CD4-positive, alpha-beta memory T cell (primary cell): ENCODE data around the gene GLRA3. TPM values are rescaled to one million over a fixed set of nuclear protein-coding genes. Genes with fewer than 3 reads are reported as not detected.
"Not testable (repeated sequence)": the region's sequence is repeated elsewhere in the genome, so short reads cannot be mapped to it uniquely, and the experiment has no call there.

Source experiments
- CTCF ChIA-PET: fragments of 350-600 bp; sonication (Branson Sonifier 250); formaldehyde crosslinking; loops from one replicate; lab custom pipeline; 2021; ENCODE audit warnings: inconsistent platforms; ENCODE audit not compliant: partially characterized antibody; lab: Charles Lee
- POLR2A ChIA-PET: fragments of 350-600 bp; sonication (Branson Sonifier 250); formaldehyde crosslinking; loops from one replicate; lab custom pipeline; 2021; ENCODE audit not compliant: partially characterized antibody; lab: Charles Lee
- DNase-seq, 5 donors: peaks; one replicate each; pipeline versions ENCODE4 v3.0.0 to v3.0.0-alpha.2; 2020 to 2022; ENCODE audit warnings: mixed read lengths in 1 of 5
- H3K27ac ChIP-seq: one replicate; pipeline ENCODE4 v1.7.0; 2013; ENCODE audit warnings: low read depth, low read length
- H3K27me3 ChIP-seq: 2 replicates; pipeline ENCODE4 v1.7.0; 2013; ENCODE audit warnings: mild to moderate bottlenecking, low read length, moderate library complexity; ENCODE audit not compliant: insufficient read depth
- H3K36me3 ChIP-seq: 2 replicates; pipeline ENCODE4 v1.7.0; 2013; ENCODE audit warnings: mild to moderate bottlenecking, low read length, moderate library complexity; ENCODE audit not compliant: insufficient read depth
- H3K4me1 ChIP-seq: 2 replicates; pipeline ENCODE4 v1.7.0; 2013; ENCODE audit warnings: mild to moderate bottlenecking, low read length, moderate library complexity; ENCODE audit not compliant: insufficient read depth
- H3K4me3 ChIP-seq, 2 donors: one replicate each; pipeline ENCODE4 v1.7.0; 2013; ENCODE audit warnings: low read length in 2 of 2, mild to moderate bottlenecking in 1 of 2
- H3K9me3 ChIP-seq, 2 donors: one replicate each; pipeline ENCODE4 v1.7.0; 2013; ENCODE audit warnings: low read length in 2 of 2, control low read depth in 1 of 2; ENCODE audit not compliant: control insufficient read depth in 1 of 2
- H3K27ac Mint-ChIP-seq, 7 donors: one replicate each; pipeline ENCODE4 v1.8.0; 2020 to 2021; ENCODE audit warnings: mixed read lengths in 7 of 7, mild to moderate bottlenecking in 6 of 7, inconsistent platforms in 3 of 7, moderate library complexity in 3 of 7
- H3K27me3 Mint-ChIP-seq, 2 donors: one replicate each; pipeline ENCODE4 v1.8.0; 2020 to 2021; ENCODE audit warnings: mixed read lengths in 2 of 2
- H3K36me3 Mint-ChIP-seq, 2 donors: one replicate each; pipeline ENCODE4 v1.8.0; 2020 to 2021; ENCODE audit warnings: mixed read lengths in 2 of 2, inconsistent platforms in 1 of 2, mild to moderate bottlenecking in 1 of 2
- H3K4me1 Mint-ChIP-seq, 4 donors: one replicate each; pipeline ENCODE4 v1.8.0; 2020 to 2021; ENCODE audit warnings: mixed read lengths in 4 of 4, mild to moderate bottlenecking in 1 of 4
- H3K4me3 Mint-ChIP-seq, 8 donors: one replicate each; pipeline ENCODE4 v1.8.0; 2020 to 2021; ENCODE audit warnings: mixed read lengths in 8 of 8, mild to moderate bottlenecking in 7 of 8, moderate library complexity in 6 of 8, inconsistent platforms in 3 of 8
- H3K9me3 Mint-ChIP-seq, 8 donors: one replicate each; pipeline ENCODE4 v1.8.0; 2020 to 2021; ENCODE audit warnings: mixed read lengths in 8 of 8, mild to moderate bottlenecking in 5 of 8, inconsistent platforms in 3 of 8, moderate library complexity in 1 of 8
- intact Hi-C: fragments of 100-400 bp; cut with micrococcal nuclease; formaldehyde crosslinking; loops from one replicate; pipeline ENCODE4 v1.15.1; 2023
- polyA plus RNA-seq, 2 donors: library from polyadenylated mRNA; unstranded; fragments of 300-500 nt; fragmentation: Illumina TruSeq; gene quantifications; one replicate each; pipeline ENCODE4 v1.2.3, GENCODE V29; 2021
- total RNA-seq, 2 experiments: library from RNA; stranded (reverse); gene quantifications; one replicate each; pipeline ENCODE4 v1.2.3, GENCODE V29; 2021

The GLRA3 gene
- total and polyA plus RNA-seq, 4 experiments from 2014 or later = not detected

- DNase-seq = not testable (repeated sequence)
Measured at GRCh38 chr4:174778274-174778986, 50.6 kb downstream of the GLRA3 start.

DNA sequence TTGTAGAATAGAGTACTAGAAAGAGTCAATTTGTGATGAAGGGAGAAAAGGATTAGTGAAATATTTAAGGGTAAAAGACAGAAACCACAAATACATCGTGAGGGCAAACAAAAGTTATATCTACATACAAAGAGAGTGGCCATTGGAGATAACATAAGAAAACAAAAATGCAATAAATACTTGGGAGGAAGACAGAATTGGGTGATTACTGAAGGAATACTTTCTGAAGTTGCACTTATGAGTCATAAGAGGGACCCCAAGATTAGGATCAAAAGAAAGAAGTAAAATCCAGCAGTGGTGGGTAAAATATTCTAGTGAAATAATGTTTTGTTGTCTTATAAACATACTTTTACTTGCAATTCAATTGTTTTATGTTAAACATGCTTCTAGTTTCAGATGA is 53.7 kb downstream of the GLRA3 start:
- Mint-ChIP-seq H3K4me3 (no peak overlapping the region), H3K4me1 (no peaks in the 10 kb centered on the region), H3K9me3 (peaks cover 0 to 5% (median 1%) of the 10 kb centered on the region in 8 donors), H3K27me3 (no peaks in the 10 kb centered on the region), H3K27ac (no peak overlapping the region), H3K36me3 (no peaks in the 10 kb centered on the region)
- H3K4me1 ChIP-seq = no peaks in the 10 kb centered on the region
- H3K4me3 ChIP-seq = no peak overlapping the region
- no peak for DNase-seq
- H3K9me3 ChIP-seq = no peaks in the 10 kb centered on the region
- no peaks in the 10 kb centered on the region for H3K27me3 ChIP-seq
- ChIA-PET POLR2A (no interaction called here), CTCF (no interaction called here)
- intact Hi-C loops = no loop called here
- H3K27ac ChIP-seq = no peak overlapping the region
- H3K36me3 ChIP-seq = no peaks in the 10 kb centered on the region

More at GRCh38 chr4:174778274-174778986, 50.6 kb downstream of the GLRA3 start:
- H3K9me3 ChIP-seq, H3K27me3 ChIP-seq, H3K4me1 ChIP-seq, H3K4me3 Mint-ChIP-seq, H3K36me3 ChIP-seq, H3K27ac ChIP-seq, H3K9me3 Mint-ChIP-seq, H3K27ac Mint-ChIP-seq, intact Hi-C loops, H3K4me1 Mint-ChIP-seq, H3K27me3 Mint-ChIP-seq, H3K4me3 ChIP-seq, POLR2A ChIA-PET, H3K36me3 Mint-ChIP-seq, CTCF ChIA-PET: not testable (repeated sequence)

DNA sequence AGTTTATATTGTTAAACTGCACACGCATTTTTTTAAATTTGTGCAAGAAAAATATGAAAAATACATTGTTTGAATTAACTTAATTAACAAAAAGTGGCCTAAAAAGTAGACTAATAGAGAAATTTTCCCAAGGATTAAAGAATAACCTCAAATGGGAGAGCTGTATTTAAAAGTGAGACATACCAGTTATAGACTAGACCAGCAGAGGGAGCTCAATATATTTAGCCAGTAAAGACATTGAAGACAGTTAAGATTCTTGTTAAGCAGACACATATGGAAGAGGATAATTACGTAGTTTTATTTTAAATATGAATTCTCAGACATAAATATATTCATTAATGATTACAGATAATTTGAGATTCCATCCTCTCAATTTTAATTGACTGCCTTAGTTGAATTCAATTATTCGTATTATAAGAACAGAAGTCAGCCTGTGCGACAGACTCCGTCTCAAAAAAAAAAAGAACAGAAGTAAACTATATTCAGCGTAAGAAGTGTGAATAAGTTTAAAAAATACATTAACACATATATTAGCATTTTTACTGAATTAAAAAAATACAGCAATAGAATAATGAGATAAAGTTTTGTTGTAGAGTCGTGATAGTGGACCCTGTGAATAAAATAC is 64.8 kb downstream of the GLRA3 start:
- no peaks in the 10 kb centered on the region for H3K27me3 ChIP-seq
- Mint-ChIP-seq H3K27me3 (no peaks in the 10 kb centered on the region), H3K9me3 (peaks cover 0 to 1% (median 0%) of the 10 kb centered on the region in 8 donors), H3K4me1 (no peaks in the 10 kb centered on the region), H3K4me3 (no peak overlapping the region), H3K27ac (no peak overlapping the region), H3K36me3 (no peaks in the 10 kb centered on the region)
- H3K36me3 ChIP-seq = no peaks in the 10 kb centered on the region
- peak in 2 of 5 donors; percentile 6 to 10 for DNase-seq
- ChIA-PET POLR2A (no interaction called here), CTCF (no interaction called here)
- no peak overlapping the region for H3K27ac ChIP-seq
- H3K4me1 ChIP-seq = no peaks in the 10 kb centered on the region
- H3K9me3 ChIP-seq = no peaks in the 10 kb centered on the region
- H3K4me3 ChIP-seq = no peak overlapping the region
- intact Hi-C loops = no loop called here

- no peak overlapping the region for H3K4me3 Mint-ChIP-seq
Measured at GRCh38 chr4:174763454-174764104, 65.5 kb downstream of the GLRA3 start.

GRCh38 chr4:174761451-174761850 is 67.6 kb downstream of the GLRA3 start:
- Mint-ChIP-seq H3K9me3 (no peaks in the 10 kb centered on the region), H3K4me1 (no peaks in the 10 kb centered on the region), H3K36me3 (no peaks in the 10 kb centered on the region), H3K27ac (no peak overlapping the region), H3K4me3 (no peak overlapping the region), H3K27me3 (no peaks in the 10 kb centered on the region)
- intact Hi-C loops = no loop called here
- Histone ChIP-seq H3K27ac (no peak overlapping the region), H3K4me3 (no peak overlapping the region), H3K27me3 (no peaks in the 10 kb centered on the region), H3K4me1 (no peaks in the 10 kb centered on the region), H3K9me3 (no peaks in the 10 kb centered on the region), H3K36me3 (no peaks in the 10 kb centered on the region)
- CTCF ChIA-PET = no interaction called here
- POLR2A ChIA-PET = no interaction called here
- DNase-seq = no peak

More at GRCh38 chr4:174763454-174764104, 65.5 kb downstream of the GLRA3 start:
- Histone ChIP-seq H3K36me3 (no peaks in the 10 kb centered on the region), H3K27ac (no peak overlapping the region), H3K27me3 (no peaks in the 10 kb centered on the region), H3K4me3 (no peak overlapping the region), H3K9me3 (no peaks in the 10 kb centered on the region), H3K4me1 (no peaks in the 10 kb centered on the region)
- Mint-ChIP-seq H3K9me3 (no peaks in the 10 kb centered on the region), H3K27me3 (no peaks in the 10 kb centered on the region), H3K27ac (no peak overlapping the region), H3K36me3 (no peaks in the 10 kb centered on the region), H3K4me1 (no peaks in the 10 kb centered on the region)
- intact Hi-C loops = no loop called here
- no peak for DNase-seq
- CTCF ChIA-PET = no interaction called here
- POLR2A ChIA-PET = no interaction called here

- no peaks in the 10 kb centered on the region for H3K4me1 Mint-ChIP-seq
- H3K4me3 Mint-ChIP-seq = no peak overlapping the region
- H3K27ac Mint-ChIP-seq = no peak overlapping the region
- intact Hi-C loops = no loop called here
- ChIA-PET CTCF (no interaction called here), POLR2A (no interaction called here)
- Histone ChIP-seq H3K9me3 (no peaks in the 10 kb centered on the region), H3K27ac (no peak overlapping the region), H3K4me1 (no peaks in the 10 kb centered on the region), H3K4me3 (no peak overlapping the region), H3K27me3 (no peaks in the 10 kb centered on the region), H3K36me3 (no peaks in the 10 kb centered on the region)
- no peaks in the 10 kb centered on the region for H3K36me3 Mint-ChIP-seq
- DNase-seq = no peak
- H3K27me3 Mint-ChIP-seq = no peaks in the 10 kb centered on the region
- H3K9me3 Mint-ChIP-seq = peaks cover 0 to 2% (median 0%) of the 10 kb centered on the region in 8 donors
Measured at GRCh38 chr4:174757736-174758135, 71.3 kb downstream of the GLRA3 start.

- Histone ChIP-seq H3K36me3 (no peaks in the 10 kb centered on the region), H3K4me1 (no peaks in the 10 kb centered on the region), H3K4me3 (no peak overlapping the region), H3K27ac (no peak overlapping the region), H3K9me3 (no peaks in the 10 kb centered on the region), H3K27me3 (no peaks in the 10 kb centered on the region)
- ChIA-PET POLR2A (no interaction called here), CTCF (no interaction called here)
- no peak overlapping the region for H3K27ac Mint-ChIP-seq
- H3K4me3 Mint-ChIP-seq = no peak overlapping the region
- no peaks in the 10 kb centered on the region for H3K36me3 Mint-ChIP-seq
- intact Hi-C loops = no loop called here
- no peaks in the 10 kb centered on the region for H3K4me1 Mint-ChIP-seq
- H3K9me3 Mint-ChIP-seq = peaks cover 0 to 2% (median 0%) of the 10 kb centered on the region in 8 donors
- H3K27me3 Mint-ChIP-seq = no peaks in the 10 kb centered on the region
- no peak for DNase-seq
Measured at GRCh38 chr4:174753021-174753420, 76.0 kb downstream of the GLRA3 start.
